HG03095 (cell line): ENCODE results near the gene GFRA4.

ENCODE experiments used
- ATAC-seq: cut with Tn5 transposase; IDR thresholded peaks from one replicate; pipeline ENCODE4 v1.9.1; 2021; ENCODE audit warnings: moderate library complexity; ENCODE audit not compliant: unreplicated experiment

GFRA4 gene

GRCh38 chr20:3674447-3674846 is 11.2 kb upstream of the GFRA4 start:
- ATAC-seq, result no peak

DNA sequence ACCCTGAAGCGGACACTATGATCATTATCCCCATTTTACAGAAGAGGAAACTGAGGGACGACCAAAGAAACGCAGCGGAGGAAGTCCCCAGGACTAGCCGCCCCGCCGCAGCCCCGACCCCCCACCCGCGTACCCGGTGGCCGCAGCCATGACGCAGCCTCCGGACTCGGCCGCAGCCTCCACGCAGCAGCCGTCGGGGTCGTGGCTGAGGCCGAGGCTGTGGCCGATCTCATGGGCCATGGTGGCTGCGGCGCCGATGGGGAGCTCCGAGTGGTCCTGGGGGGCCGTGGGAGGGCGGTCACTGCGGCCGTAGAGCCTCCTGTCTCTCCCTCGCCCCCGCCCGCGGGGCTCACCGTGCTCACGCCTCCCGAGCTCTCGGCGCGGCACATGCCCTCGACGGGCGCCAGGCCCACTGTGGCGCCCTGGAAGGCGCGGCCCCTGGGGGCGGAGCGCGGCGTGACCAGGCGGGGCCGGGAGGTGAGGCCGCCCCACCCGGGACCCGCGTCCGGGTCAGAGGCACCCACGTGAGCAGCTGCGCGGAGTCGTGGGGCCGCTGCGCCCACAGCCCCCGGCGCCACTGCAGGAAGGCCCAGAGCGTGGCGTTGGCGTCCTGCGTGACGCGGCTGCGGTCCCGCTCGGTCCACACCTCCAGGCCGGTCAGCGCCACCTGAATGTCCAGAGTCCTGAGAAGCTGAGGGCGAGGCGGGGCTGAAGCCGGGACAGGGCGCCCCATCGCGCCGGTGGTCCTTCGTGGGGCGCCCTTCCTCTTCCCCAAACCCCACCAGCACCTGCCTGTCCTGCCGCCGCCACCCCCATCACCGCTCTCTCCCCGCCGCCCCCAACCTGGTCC is 10.2 kb upstream of the GFRA4 start:
- no peak for ATAC-seq

DNA sequence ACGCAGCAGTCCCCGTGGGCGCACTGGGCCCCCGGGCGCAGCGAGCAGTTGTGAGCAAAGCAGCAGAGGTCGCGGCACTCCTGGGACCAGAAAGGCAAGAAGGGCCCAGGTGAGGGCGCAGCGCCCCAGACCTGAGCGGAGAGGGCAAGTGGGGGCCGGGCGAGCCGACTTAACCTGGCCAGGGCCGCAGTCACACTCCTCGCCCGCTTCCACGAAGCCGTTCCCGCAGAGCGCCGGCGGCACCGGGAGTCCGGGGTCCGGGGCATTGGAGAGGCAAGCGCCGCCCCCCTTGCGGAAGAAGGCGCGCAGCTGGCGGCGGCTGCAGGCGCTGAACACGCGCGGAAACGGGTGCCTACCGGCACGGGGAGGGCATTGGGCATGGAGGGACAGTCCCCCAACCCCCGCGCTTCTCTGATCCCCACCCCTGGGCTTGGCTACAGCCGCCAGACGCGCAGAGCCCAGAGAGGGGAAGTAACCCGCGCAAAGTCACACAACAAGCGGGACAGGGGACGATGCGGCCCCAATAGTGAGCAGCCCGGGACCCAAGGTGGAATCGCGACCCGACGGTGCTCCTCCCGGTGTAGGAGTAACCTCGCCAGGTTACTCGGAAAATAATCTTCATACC is 9.5 kb upstream of the GFRA4 start:
- ATAC-seq, result no peak

DNA sequence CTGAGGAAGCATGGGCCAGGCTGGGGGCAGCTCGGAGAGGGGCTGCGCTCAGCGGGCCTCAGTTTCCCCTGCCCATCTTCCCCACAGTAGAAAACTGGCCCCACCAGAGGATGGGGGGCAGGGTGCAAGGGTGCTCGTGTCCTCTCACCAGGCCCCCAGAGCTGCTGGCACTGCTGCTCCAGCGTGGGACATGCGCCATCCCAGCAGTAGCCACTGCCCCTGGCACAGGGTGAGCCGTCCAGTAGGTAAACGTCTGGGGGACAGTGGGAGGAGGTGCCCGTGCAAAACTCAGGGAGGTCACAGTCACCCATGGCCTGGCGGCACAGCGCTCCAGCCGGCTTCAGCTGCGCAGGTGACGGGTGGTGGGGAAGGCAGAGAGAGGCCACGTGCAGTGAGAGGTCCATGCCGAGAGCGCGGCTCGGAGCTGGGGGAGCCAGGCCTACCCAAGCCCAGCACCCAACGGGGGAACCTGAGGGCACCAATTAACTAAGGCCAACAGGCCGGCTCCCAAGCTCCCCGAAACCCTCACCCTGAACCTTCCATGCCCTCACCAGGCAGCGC is 8.9 kb upstream of the GFRA4 start:
- ATAC-seq, result no peak

- no peak for ATAC-seq
These were observed 7.7 kb upstream of the GFRA4 start for GRCh38 chr20:3670945-3671344.

DNA sequence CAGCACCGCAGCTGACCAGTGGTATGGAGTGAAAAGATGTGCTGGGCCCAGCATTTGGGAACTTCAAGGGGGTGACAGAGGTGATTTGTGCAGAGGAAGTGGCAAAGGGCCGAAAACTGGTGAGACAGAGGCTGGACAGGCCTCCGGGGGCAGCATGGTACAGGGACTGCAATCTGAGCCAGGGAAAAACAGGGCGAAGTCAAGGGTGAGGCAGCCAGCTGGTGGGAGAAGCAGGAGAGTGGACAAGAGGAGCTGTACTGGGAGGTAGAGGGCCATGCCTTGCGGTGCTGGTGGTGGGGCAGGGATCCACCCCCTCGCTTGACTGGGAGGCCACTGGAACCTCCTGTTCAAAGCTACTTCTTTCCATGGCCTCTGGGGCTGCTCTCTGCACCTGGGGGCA is 7.3 kb upstream of the GFRA4 start:
- no peak for ATAC-seq

DNA sequence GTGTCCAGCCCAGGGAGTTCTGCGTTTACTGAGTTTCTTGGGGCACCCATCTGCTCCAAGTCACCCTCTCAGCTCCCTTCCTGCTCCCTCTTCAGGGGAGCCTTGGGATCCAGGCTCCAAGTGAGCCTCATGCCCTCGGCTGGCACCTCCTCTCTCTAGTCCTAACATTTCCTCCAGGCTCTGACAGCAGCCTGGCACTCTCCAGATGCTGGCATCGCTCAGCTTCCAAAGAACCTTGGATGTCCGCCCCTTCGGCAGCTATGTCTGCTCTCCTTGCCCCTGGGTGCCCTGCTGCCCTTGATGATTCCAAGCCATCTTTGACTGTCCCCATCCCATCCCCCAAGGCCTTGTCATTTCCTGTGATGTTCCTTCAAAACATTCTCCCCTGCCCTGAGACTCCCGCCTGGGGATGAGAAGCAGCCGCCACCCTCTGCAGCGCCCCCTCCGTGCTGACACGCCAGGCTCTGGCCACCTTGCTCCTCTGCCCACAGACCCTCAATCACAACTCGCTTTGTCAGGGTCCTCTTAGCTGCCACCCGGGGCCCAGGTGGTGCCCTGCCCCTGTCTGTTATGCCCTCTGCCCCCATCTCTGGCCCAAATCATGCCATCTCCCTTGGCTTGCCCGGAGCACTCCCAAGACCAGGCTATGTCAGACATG is 6.6 kb upstream of the GFRA4 start:
- ATAC-seq, result no peak

DNA sequence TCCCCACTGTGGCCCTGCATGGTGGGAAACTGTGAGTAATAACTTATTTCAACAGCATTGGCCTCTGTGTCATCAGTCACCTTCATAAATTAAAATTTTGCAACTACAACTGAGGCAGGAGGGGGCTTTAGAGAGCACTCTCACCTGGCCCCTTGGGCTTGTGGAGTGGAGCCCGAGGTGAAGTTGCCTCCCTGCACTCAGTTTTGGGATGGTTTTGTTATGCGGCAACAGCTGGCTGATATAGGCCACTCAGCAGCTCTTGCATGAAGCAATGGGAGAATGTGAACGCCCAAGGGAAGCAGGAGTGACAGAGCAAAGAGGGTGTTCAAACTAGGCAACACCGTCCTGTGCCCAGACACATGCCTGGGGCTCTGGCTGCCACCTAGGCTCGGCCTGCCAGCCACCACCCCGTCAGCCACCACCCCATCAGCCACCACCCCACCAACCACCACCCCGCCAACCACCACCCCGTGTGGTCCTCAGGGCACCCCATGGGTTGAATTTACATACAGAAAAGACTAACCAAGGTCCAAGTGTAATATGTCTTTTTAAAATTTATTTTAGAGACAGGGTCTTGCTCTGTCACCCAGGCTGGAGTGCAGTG is 4.3 kb upstream of the GFRA4 start:
- no peak for ATAC-seq

GRCh38 chr20:3663858-3664257 is 659 bp upstream of the GFRA4 start:
- no peak for ATAC-seq

DNA sequence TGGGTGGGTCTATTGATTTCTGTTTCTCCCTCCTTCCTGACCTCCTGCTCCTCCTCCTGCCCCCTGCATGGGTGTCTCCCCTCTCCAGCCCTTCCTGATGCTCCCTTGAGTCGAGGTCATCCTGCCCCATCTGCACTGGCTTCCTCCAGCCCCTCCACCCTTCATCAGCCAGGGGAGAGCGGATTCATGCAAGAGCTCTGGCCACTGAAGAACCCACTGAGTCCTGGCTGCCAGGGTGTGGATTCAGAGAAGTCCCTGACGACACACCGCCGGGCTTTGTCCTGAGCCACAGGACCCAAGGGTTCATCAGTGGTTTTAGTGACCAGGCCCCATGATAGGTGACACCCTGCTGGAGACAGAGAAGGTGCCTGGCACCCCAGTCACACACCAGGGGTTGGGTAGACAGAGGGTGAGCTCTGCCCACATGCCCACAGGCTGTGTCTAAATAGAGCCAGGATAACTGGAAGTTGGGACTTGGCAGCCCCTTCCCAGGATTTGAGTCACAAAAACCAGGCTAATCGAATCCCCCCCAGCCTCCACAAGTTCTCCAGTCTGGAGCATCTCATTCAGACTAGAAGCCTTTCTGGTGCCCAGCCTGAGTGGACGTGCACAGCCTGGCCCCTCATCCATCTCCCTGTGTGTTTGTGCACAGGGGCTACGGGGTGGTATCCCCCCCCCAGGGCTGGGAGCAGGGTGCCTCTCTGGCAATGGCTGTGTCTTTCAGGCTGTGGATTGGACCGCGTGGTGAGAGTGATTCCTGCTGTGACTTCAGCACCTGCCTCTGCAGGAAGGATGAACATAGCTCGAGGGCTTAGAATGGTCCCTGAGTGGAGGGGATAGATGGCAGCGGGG is 1.2 kb downstream of the GFRA4 start:
- no peak for ATAC-seq

DNA sequence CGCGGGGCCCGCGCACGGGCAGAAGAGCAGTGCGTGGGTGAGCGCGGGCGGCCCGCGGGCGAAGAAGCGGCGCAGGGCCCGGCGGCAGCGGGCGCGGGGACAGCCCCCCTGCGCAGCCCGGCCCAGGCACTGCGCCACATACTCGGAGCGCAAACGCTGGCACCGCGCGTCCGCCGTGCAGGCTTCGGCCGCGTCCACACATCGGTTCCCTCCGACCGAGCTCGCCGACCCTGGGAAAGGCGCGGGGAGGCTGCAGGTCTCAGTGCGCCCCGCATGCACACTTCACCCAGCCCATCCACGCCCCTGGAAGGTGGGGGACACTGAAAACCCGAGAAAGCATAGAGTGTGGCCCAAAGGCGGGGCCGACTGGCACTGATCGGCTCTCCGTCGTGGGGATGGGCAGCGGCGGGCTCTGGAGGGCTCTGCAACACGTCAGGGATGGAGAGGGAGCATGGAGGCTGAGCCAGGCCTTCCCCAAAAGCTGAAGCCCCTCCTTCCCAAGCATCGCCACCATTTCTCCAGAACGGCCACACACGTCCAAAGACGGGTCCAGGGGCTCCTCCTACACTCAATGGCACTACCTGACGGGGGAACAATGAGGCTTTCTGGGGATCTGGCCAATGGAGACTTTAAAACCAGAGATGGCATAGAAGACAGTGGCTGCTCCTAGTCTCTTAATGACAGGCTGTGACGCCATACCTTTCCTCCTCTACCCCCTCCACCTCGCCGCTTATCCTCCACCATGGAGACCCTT is 2.0 kb downstream of the GFRA4 start:
- ATAC-seq, result no peak

DNA sequence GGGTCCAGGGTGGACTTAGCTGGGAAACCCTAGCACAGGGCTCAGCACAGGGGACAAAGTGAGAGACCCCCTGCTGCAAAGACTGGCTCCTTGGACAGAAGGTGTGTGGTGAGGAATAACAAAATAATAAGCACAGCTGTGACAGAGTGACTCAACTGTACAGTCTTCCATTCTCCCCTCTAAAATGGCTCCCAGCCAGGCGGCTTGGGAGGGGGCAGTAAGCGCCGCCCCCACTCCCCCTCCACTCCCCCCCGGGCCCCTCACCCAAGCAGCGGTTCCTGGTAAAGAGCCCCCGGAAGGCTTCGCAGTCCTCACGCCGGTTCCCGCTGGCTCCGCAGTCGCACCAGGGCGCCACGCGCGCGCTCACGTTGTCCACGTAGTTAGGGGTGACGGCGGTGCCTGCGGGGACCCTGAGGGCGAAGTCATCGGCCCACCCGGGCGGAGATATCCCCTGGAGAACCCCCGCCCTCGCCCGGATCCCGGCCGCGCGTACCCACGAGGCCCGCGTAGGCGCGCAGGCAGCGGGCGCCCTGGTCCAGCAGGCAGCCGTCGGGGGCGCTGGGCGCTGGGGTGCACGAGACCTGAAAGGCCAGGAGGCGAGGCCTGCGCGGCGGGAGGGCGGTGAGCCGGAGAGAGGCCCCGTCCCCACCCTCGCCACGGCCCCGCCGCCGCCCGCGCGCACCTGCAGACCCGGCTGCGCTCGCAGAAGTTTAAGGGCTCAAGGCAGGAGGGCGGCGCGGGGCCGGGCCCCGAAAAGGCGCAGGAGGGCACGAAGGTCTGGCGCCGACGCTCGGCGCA is 2.7 kb downstream of the GFRA4 start:
- no peak for ATAC-seq

DNA sequence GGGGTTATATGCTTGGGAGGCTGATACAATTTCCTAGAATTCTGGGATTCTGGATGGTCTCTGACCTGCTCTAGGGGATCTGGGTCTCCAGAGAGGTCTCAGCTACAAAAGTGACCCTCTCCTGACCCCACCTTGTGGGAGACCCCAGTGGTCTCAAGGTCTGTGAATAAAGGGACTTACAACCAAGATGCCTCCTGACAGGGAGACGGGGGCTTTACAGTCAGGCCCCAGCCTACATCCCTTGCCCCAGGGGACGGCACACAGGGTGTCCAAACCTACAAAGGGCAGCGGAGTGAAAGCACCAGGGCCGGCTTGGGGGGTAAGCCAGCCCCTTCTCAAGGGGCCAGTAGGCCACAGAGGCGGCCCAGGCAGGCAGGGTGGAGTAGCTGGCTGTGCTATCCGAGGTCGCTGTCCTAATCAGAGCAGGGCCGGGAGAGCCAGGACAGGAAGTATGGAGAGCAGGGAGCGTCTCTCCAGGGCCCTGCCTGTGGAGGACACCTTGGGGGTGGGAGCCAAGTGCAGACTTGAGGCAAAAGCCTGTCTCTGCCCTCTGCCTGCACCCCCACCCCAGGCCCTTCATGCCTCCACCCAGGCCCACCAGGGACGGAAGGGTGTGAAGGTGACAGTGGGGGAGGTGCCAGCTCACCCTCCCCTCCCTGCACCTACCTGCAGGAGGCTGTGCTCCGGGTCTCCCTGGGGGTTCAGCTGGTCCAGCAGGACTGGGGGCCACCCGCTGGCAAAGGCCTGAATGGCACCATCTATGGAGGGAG is 3.5 kb downstream of the GFRA4 start:
- no peak for ATAC-seq

GRCh38 chr20:3658716-3659491 is 4.3 kb downstream of the GFRA4 start:
- peak; percentile 93 for ATAC-seq

DNA sequence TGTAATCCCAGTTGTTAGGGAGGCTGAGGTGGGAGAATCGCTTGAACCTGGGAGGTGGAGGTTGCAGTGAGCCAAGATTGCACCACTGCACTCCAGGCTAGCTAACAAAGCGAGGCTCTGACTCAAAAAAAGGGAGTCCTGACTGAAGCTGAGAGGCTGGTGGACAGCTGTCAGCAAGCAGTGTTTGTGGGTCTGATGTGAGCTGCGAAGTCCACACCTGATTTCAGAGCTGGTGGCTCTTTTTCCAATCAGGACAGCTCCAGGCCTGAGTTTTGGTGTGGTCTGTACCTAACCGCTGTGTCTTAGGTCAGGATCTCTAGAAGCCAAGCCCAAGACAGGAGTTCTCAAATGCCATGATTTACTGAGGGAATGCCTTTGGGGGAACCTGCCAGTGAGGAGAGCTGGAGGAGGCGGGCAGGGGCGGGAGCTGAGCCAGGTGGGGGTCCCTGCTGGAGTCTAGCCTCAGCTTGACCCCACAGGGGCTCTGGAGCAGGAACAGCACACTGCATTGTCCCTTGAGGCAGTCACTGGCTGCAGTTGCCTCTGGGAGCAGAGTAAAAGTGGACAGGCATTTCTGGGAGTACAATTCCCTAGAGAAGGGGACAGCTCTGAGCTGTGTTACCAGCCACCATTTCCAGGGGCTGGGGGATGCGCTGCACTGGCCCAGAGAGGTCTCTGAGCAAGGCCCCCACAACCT is 5.0 kb downstream of the GFRA4 start:
- no peak for ATAC-seq

DNA sequence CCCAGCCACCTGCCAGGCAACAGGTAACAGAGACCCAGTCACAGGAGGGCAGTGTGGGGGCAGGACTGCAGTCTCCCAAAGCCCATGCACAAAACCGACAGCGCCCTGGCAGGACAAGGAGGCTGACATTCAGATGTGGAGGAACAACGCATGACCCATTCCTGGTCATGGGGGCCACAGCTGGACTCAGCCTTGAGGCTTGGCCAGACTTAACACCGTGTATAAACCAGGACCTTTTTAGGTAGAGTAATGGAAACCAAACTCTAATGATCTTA is 8.1 kb downstream of the GFRA4 start:
- no peak for ATAC-seq
